Endothelial cell of umbilical vein (primary cell): ENCODE data around the gene IQSEC3. TPM values are rescaled to one million over a fixed set of nuclear protein-coding genes. Genes with fewer than 3 reads are reported as not detected.

Experiments
- BruUV-seq: library from RNA; stranded (reverse); fragments of 400-500 nt; replicated peaks from 2 replicates; lab custom pipeline; 2021; lab: Mats Ljungman, UMichigan
- CTCF ChIA-PET: fragments of 300-600, 350-600 bp; sonication (Branson Sonifier 250); formaldehyde crosslinking; loops from one replicate; lab custom pipeline; 2021; ENCODE audit warnings: antibody characterized with exemption, inconsistent platforms; lab: Charles Lee
- POLR2A ChIA-PET: fragments of 300-600, 350-600 bp; sonication (Branson Sonifier 250); formaldehyde crosslinking; loops from one replicate; lab custom pipeline; 2021; ENCODE audit warnings: antibody characterized with exemption, inconsistent platforms; lab: Charles Lee
- DNase-seq: peaks from one replicate; pipeline ENCODE4 v3.0.0-alpha.2; 2011; ENCODE audit warnings: low read depth, low spot score
- FAIRE-seq: peaks from 2 replicates; lab custom pipeline; 2011; peaks lifted over from hg19 to GRCh38; lab: Jason Lieb, UNC
- H2AFZ ChIP-seq: 2 replicates; pipeline ENCODE4 v1.6.0; 2012; ENCODE audit warnings: low read depth, low read length, control low read depth, inconsistent platforms
- H3K27ac ChIP-seq: 2 replicates; pipeline ENCODE4 v1.5.1; 2011; ENCODE audit warnings: low read depth, mild to moderate bottlenecking, control low read depth, low read length, moderate library complexity; ENCODE audit not compliant: insufficient read depth
- H3K27me3 ChIP-seq, 2 experiments: 2 replicates each; pipeline versions ENCODE4 v1.6.0 to v1.6.1; 2011; ENCODE audit warnings: low read length in 2 of 2, mixed read lengths in 1 of 2; ENCODE audit not compliant: control insufficient read depth in 2 of 2, insufficient read depth in 2 of 2
- H3K36me3 ChIP-seq, 2 experiments: 2 replicates in 1 of 2; 3 replicates in 1 of 2; pipeline ENCODE4 v1.5.1; 2011; ENCODE audit warnings: low read length in 2 of 2, mild to moderate bottlenecking in 1 of 2, moderate library complexity in 1 of 2; ENCODE audit not compliant: control insufficient read depth in 2 of 2, insufficient read depth in 2 of 2; ENCODE audit errors: extremely low read depth in 1 of 2
- H3K4me1 ChIP-seq: 3 replicates; pipeline ENCODE4 v1.5.1; 2011; ENCODE audit warnings: mild to moderate bottlenecking, low read length; ENCODE audit not compliant: control insufficient read depth, insufficient read depth; ENCODE audit errors: extremely low read depth
- H3K4me2 ChIP-seq: 2 replicates; pipeline ENCODE4 v1.6.1; 2011; ENCODE audit warnings: low read length, control low read depth, mixed read lengths; ENCODE audit not compliant: insufficient read depth
- H3K4me3 ChIP-seq, 3 experiments: fragments of 200-600 bp in 1 of 3; sonication (generic), shearing (Covaris generic) in 1 of 3; replicated peaks in 1 of 3; 2 replicates each; pipeline ENCODE4 v1.5.1; 2011 to 2016; ENCODE audit warnings: control low read depth in 3 of 3, low read length in 3 of 3, mild to moderate bottlenecking in 2 of 3, inconsistent platforms in 1 of 3, low read depth in 1 of 3, moderate library complexity in 1 of 3; ENCODE audit not compliant: insufficient read depth in 1 of 3
- H3K79me2 ChIP-seq: 2 replicates; pipeline ENCODE4 v1.6.0; 2012; ENCODE audit warnings: low read length, inconsistent platforms; ENCODE audit not compliant: control insufficient read depth, insufficient read depth
- H3K9ac ChIP-seq: replicated peaks from 2 replicates; pipeline ENCODE3; 2011; ENCODE audit warnings: low read length, control low read depth; ENCODE audit not compliant: insufficient read depth; ENCODE audit errors: extremely low read depth
- H3K9me1 ChIP-seq: replicated peaks from 3 replicates; pipeline ENCODE4 v1.6.0; 2011; ENCODE audit warnings: mild to moderate bottlenecking, low read length; ENCODE audit not compliant: control insufficient read depth, insufficient read depth; ENCODE audit errors: extremely low read depth
- H3K9me3 ChIP-seq: replicated peaks from 2 replicates; pipeline ENCODE4 v1.5.1; 2012; ENCODE audit warnings: low read length, inconsistent platforms; ENCODE audit not compliant: control insufficient read depth, insufficient read depth
- H4K20me1 ChIP-seq: replicated peaks from 2 replicates; pipeline ENCODE3; 2011; ENCODE audit warnings: mild to moderate bottlenecking, low read length; ENCODE audit not compliant: control insufficient read depth, insufficient read depth; ENCODE audit errors: extremely low read depth
- EZH2 ChIP-seq: IDR thresholded peaks from 2 replicates; pipeline ENCODE4 v1.6.1; 2012; ENCODE audit warnings: borderline replicate concordance, low read depth, mild to moderate bottlenecking, moderate library complexity, low read length, inconsistent platforms; ENCODE audit not compliant: severe bottlenecking
- FOS ChIP-seq: IDR thresholded peaks from 2 replicates; pipeline ENCODE4 v1.6.1; 2011; ENCODE audit warnings: mild to moderate bottlenecking, low read length, moderate library complexity, borderline replicate concordance; ENCODE audit not compliant: insufficient read depth
- GATA2 ChIP-seq: IDR thresholded peaks from 2 replicates; pipeline ENCODE4 v1.7.0; 2011; ENCODE audit warnings: low read depth, mild to moderate bottlenecking, moderate library complexity, mixed read lengths, low read length; ENCODE audit not compliant: insufficient read length, insufficient read depth
- JUN ChIP-seq: IDR thresholded peaks from 2 replicates; pipeline ENCODE4 v1.6.1; 2011; ENCODE audit warnings: borderline replicate concordance, low read depth; ENCODE audit not compliant: insufficient read length, insufficient read depth
- MAX ChIP-seq: IDR thresholded peaks from 2 replicates; pipeline ENCODE4 v1.6.1; 2011; ENCODE audit not compliant: insufficient read depth, insufficient read length
- MYC ChIP-seq: IDR thresholded peaks from one replicate; pipeline ENCODE4 v1.6.1; 2011; ENCODE audit warnings: mild to moderate bottlenecking, low read depth, low read length
- POLR2A ChIP-seq: IDR thresholded peaks from 2 replicates; pipeline ENCODE4 v1.6.1; 2012; ENCODE audit warnings: low read depth, mild to moderate bottlenecking, control low read depth, low read length
- POLR2AphosphoS5 ChIP-seq: IDR thresholded peaks from 2 replicates; pipeline ENCODE4 v1.6.1; 2012; ENCODE audit warnings: low read depth, mild to moderate bottlenecking, control low read depth, low read length, moderate library complexity; ENCODE audit not compliant: insufficient read depth
- dilution Hi-C: fragments of 300-500 bp; cut with MboI; formaldehyde crosslinking; loops from one replicate; pipeline ENCODE4 v1.15.0; 2019; ENCODE audit warnings: low sequenced_read_pairs; ENCODE audit not compliant: extremely low pct_ligation_motif_present
- intact Hi-C: fragments of 100-400 bp; cut with micrococcal nuclease; formaldehyde crosslinking; loops from one replicate; pipeline ENCODE4 v1.10.0; 2022
- polyA plus RNA-seq, 4 experiments: library from polyadenylated mRNA; depleted of rRNA in 3 of 4; stranded (reverse) in 3 of 4; unstranded in 1 of 4; fragments of >200 nt; gene quantifications; 2 replicates each; pipeline versions ENCODE4 v1.2.1 to v1.2.3, GENCODE V29; 2011 to 2012; ENCODE audit warnings: missing spikeins in 1 of 4
- total RNA-seq: library from RNA; stranded (reverse); gene quantifications from 2 replicates; pipeline ENCODE4 v1.2.3, GENCODE V29; 2021
- TF ChIP-seq, protein P1 (sequence below), 2 donors: IDR thresholded peaks; 1 replicate in 1 of 2; 2 replicates in 1 of 2; pipeline ENCODE4 v1.5.1; 2011; ENCODE audit warnings: low read length in 2 of 2, mild to moderate bottlenecking in 2 of 2, moderate library complexity in 2 of 2, control low read depth in 1 of 2, inconsistent platforms in 1 of 2, low read depth in 1 of 2; ENCODE audit not compliant: insufficient read depth in 1 of 2; ENCODE audit errors: extremely low read depth in 1 of 2

IQSEC3 gene
- total and polyA plus RNA-seq, 2 donors (not counting 3 experiments of a cell fraction or from before 2014, with no cell fraction given) = not detected

- CTCF ChIA-PET = interaction anchor here (1.0 kb wide), 1 partner anchor 8 kb away, joined by 3 read pairs; no protein-coding TSS in a partner anchor
These were observed 94.3 kb downstream of the IQSEC3 start for GRCh38 chr12:160858-161257.

More at GRCh38 chr12:160858-161257, 94.3 kb downstream of the IQSEC3 start:
- Histone ChIP-seq H3K9me3 (no peaks in the 10 kb centered on the region), H3K4me3 (no peak overlapping the region), H3K9me1 (no peaks in the 10 kb centered on the region), H3K79me2 (no peaks in the 10 kb centered on the region), H3K27ac (no peak overlapping the region), H3K4me2 (no peak overlapping the region), H2AFZ (no peak overlapping the region), H3K4me1 (no peaks in the 10 kb centered on the region), H3K9ac (no peak overlapping the region), H3K36me3 (no peaks in the 10 kb centered on the region), H3K27me3 (no peaks in the 10 kb centered on the region), H4K20me1 (no peaks in the 10 kb centered on the region)
- POLR2A ChIA-PET = no interaction called here
- no peak for DNase-seq
- dilution Hi-C loops (no loop called here), intact Hi-C loops (no loop called here)
- FAIRE-seq = no peak
- no TSS peak for BruUV-seq
- TF ChIP-seq EZH2 (no peak), MAX (no peak), JUN (no peak), POLR2A (no peak), MYC (no peak), GATA2 (no peak), FOS (no peak), POLR2AphosphoS5 (no peak)
- TF ChIP-seq, protein P1, sequence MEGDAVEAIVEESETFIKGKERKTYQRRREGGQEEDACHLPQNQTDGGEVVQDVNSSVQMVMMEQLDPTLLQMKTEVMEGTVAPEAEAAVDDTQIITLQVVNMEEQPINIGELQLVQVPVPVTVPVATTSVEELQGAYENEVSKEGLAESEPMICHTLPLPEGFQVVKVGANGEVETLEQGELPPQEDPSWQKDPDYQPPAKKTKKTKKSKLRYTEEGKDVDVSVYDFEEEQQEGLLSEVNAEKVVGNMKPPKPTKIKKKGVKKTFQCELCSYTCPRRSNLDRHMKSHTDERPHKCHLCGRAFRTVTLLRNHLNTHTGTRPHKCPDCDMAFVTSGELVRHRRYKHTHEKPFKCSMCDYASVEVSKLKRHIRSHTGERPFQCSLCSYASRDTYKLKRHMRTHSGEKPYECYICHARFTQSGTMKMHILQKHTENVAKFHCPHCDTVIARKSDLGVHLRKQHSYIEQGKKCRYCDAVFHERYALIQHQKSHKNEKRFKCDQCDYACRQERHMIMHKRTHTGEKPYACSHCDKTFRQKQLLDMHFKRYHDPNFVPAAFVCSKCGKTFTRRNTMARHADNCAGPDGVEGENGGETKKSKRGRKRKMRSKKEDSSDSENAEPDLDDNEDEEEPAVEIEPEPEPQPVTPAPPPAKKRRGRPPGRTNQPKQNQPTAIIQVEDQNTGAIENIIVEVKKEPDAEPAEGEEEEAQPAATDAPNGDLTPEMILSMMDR (IDR thresholded peaks at IDR 0.05; ENCODE audit: extremely low read depth in 1 of 2, insufficient read depth in 1 of 2, low read depth in 1 of 2, low read length in 2 of 2) = no peak
